OCI-LY1 (cell line): ENCODE measurements around the gene NDFIP1.

Experiments
- H2AFZ ChIP-seq: fragments of 200-600 bp; sonication (generic), shearing (Covaris generic); 2 replicates; pipeline ENCODE4 v1.6.0; 2014; ENCODE audit warnings: antibody characterized with exemption, mild to moderate bottlenecking, low read length
- H3F3A ChIP-seq: fragments of 200-600 bp; sonication (generic), shearing (Covaris generic); 2 replicates; pipeline ENCODE4 v1.6.0; 2014; ENCODE audit warnings: mild to moderate bottlenecking, antibody characterized with exemption, low read length, moderate library complexity; ENCODE audit not compliant: insufficient read depth
- H3K27ac ChIP-seq: fragments of 200-600 bp; sonication (generic); 2 replicates; pipeline ENCODE4 v1.5.1; 2014; ENCODE audit warnings: low read length, mixed run types, mild to moderate bottlenecking, low read depth; ENCODE audit not compliant: poor library complexity, severe bottlenecking
- H3K27me3 ChIP-seq: fragments of 200-600 bp; sonication (generic); 2 replicates; pipeline ENCODE4 v1.6.0; 2014; ENCODE audit warnings: antibody characterized with exemption, mild to moderate bottlenecking, low read length, moderate library complexity; ENCODE audit not compliant: insufficient read depth
- H3K36me3 ChIP-seq: fragments of 200-600 bp; sonication (generic); 2 replicates; pipeline ENCODE4 v1.6.1; 2014; ENCODE audit warnings: mild to moderate bottlenecking, antibody characterized with exemption, low read length, moderate library complexity, mixed read lengths; ENCODE audit not compliant: insufficient read depth
- H3K4me1 ChIP-seq: fragments of 200-600 bp; sonication (generic); 2 replicates; pipeline ENCODE4 v1.5.1; 2014; ENCODE audit warnings: mild to moderate bottlenecking, low read length, moderate library complexity; ENCODE audit not compliant: insufficient read depth, severe bottlenecking
- H3K4me2 ChIP-seq: fragments of 200-600 bp; sonication (generic), shearing (Covaris generic); 2 replicates; pipeline ENCODE4 v1.6.1; 2014; ENCODE audit warnings: low read length
- H3K4me3 ChIP-seq: fragments of 200-600 bp; sonication (generic); 2 replicates; pipeline ENCODE4 v1.5.1; 2014; ENCODE audit warnings: low read length, low read depth, mild to moderate bottlenecking, mixed read lengths; ENCODE audit not compliant: poor library complexity, severe bottlenecking
- H3K79me2 ChIP-seq: fragments of 200-600 bp; shearing (Covaris generic); 2 replicates; pipeline ENCODE4 v1.6.1; 2016; ENCODE audit warnings: mixed run types, low read length, mixed read lengths; ENCODE audit not compliant: insufficient read depth
- H3K9ac ChIP-seq: fragments of 200-600 bp; sonication (generic), shearing (Covaris generic); 2 replicates; pipeline ENCODE4 v1.6.1; 2014; ENCODE audit warnings: mild to moderate bottlenecking, low read length, mixed read lengths
- H3K9me2 ChIP-seq: fragments of 200-600 bp; sonication (generic), shearing (Covaris generic); 2 replicates; pipeline ENCODE4 v1.6.1; 2014; ENCODE audit warnings: low read depth, mild to moderate bottlenecking, low read length, mixed read lengths
- H3K9me3 ChIP-seq: fragments of 200-600 bp; shearing (Covaris generic); 2 replicates; pipeline ENCODE4 v1.6.1; 2014; ENCODE audit warnings: low read length, mixed read lengths
- H4K20me1 ChIP-seq: fragments of 200-600 bp; sonication (generic), shearing (Covaris generic); 2 replicates; pipeline ENCODE4 v1.6.0; 2016; ENCODE audit warnings: mild to moderate bottlenecking, low read length; ENCODE audit not compliant: insufficient read depth
- CTCF ChIP-seq: fragments of 200-600 bp; sonication (generic), shearing (Covaris generic); IDR thresholded peaks from 2 replicates; pipeline ENCODE4 v1.5.1; 2017; ENCODE audit warnings: mild to moderate bottlenecking, antibody characterized with exemption, low read length, moderate library complexity, mixed read lengths
- EZH2 ChIP-seq: fragments of 200-600 bp; sonication (generic), shearing (Covaris generic); IDR thresholded peaks from 2 replicates; pipeline ENCODE4 v1.8.0; 2017; ENCODE audit warnings: borderline replicate concordance, mixed run types, mild to moderate bottlenecking, antibody characterized with exemption, low read length, moderate library complexity, mixed read lengths

The NDFIP1 gene

GRCh38 chr5:142118155-142118686 lies 9.6 kb downstream of the NDFIP1 start:
- no peaks in the 10 kb centered on the region for H3F3A ChIP-seq
- no peak overlapping the region for H3K9ac ChIP-seq
- TF ChIP-seq EZH2 (no peak), CTCF (no peak)
- no peaks in the 10 kb centered on the region for H4K20me1 ChIP-seq
- H3K4me1 ChIP-seq: peaks cover 8% of the 10 kb centered on the region
- H3K79me2 ChIP-seq: peaks cover 5% of the 10 kb centered on the region; the same call in 1 of the 2 replicates
- H3K4me2 ChIP-seq: no peak overlapping the region
- H3K36me3 ChIP-seq: peaks cover 14% of the 10 kb centered on the region
- no peak overlapping the region for H3K27ac ChIP-seq
- no peaks in the 10 kb centered on the region for H3K27me3 ChIP-seq
- H3K4me3 ChIP-seq: no peak overlapping the region
- no peak overlapping the region for H2AFZ ChIP-seq
- H3K9me2 ChIP-seq: no peaks in the 10 kb centered on the region
- H3K9me3 ChIP-seq: no peaks in the 10 kb centered on the region

- no peak overlapping the region for H3K4me2 ChIP-seq
- H3F3A ChIP-seq: no peaks in the 10 kb centered on the region
- H3K9me3 ChIP-seq: no peaks in the 10 kb centered on the region
- no peaks in the 10 kb centered on the region for H4K20me1 ChIP-seq
- no peak overlapping the region for H2AFZ ChIP-seq
- no peak overlapping the region for H3K4me3 ChIP-seq
- no peak overlapping the region for H3K9ac ChIP-seq
- peaks cover 8% of the 10 kb centered on the region for H3K4me1 ChIP-seq
- peaks cover 14% of the 10 kb centered on the region for H3K36me3 ChIP-seq
- H3K9me2 ChIP-seq: no peaks in the 10 kb centered on the region
- H3K79me2 ChIP-seq: peaks cover 2% of the 10 kb centered on the region; the same call in 1 of the 2 replicates
- TF ChIP-seq CTCF (no peak), EZH2 (no peak)
- no peaks in the 10 kb centered on the region for H3K27me3 ChIP-seq
- H3K27ac ChIP-seq: no peak overlapping the region
These were observed 10.6 kb downstream of the NDFIP1 start for GRCh38 chr5:142119051-142119625.

GRCh38 chr5:142120247-142120935 lies 11.8 kb downstream of the NDFIP1 start:
- no peaks in the 10 kb centered on the region for H4K20me1 ChIP-seq
- no peak for TF ChIP-seq EZH2
- TF ChIP-seq CTCF: no peak
- H3K4me3 ChIP-seq: no peak overlapping the region
- H3F3A ChIP-seq: no peaks in the 10 kb centered on the region
- H3K4me2 ChIP-seq: no peak overlapping the region
- no peak overlapping the region for H3K9ac ChIP-seq
- H3K4me1 ChIP-seq: peaks cover 8% of the 10 kb centered on the region
- no peaks in the 10 kb centered on the region for H3K79me2 ChIP-seq
- no peak overlapping the region for H3K27ac ChIP-seq
- peaks cover 2% of the 10 kb centered on the region; the same call in 1 of the 2 replicates for H3K9me3 ChIP-seq
- no peaks in the 10 kb centered on the region for H3K27me3 ChIP-seq
- H2AFZ ChIP-seq: no peak overlapping the region
- H3K9me2 ChIP-seq: no peaks in the 10 kb centered on the region
- peaks cover 14% of the 10 kb centered on the region for H3K36me3 ChIP-seq
